ENCODE measurements around the gene DAP.

DNA sequence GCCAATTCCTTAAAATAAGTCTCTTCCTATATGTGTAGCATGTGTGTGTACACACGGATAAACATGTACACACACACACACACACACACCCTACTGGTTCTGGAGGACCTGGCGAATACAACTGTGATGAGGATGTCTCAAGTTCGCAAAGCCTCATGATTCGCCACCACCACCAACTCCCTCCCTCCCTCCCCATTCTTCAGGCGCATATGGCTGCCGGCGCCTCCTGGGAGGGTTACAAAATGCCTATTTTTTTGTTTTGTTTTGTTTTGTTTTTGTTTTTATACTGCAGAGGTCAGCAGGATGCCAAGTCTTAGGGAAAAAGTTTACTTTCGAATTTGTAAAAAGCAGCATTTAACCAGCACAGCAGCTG, 88.0 kb downstream of the DAP start:
- no peak for TF ChIP-seq CTCF (IDR thresholded peaks at IDR 0.05)
- no peak for TF ChIP-seq POLR2A (IDR thresholded peaks at IDR 0.05)
- no peak for TF ChIP-seq POLR2AphosphoS5 (IDR thresholded peaks at IDR 0.05; ENCODE audit: insufficient read depth in 1 of 2, low read depth in 1 of 2)
